ENCODE data around the gene TP53BP1.

Gene TP53BP1

DNA sequence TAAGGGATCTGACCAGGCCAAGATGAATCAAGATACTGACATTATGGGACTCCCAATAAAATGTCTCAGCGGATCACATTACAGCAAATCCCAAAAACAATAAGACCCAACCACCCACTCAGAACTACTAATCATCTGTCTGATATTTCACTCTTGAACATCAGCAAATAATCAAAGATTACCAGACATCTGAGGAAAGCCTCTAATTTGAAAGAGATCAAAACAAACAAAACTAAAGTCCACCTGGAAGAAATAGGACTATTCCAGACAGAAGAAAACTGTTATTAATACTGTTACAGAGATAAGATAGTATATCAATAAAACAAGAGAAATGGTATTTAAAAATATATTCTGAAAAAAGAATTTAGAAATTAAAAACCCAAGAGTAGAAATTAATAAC is 29.0 kb downstream of the TP53BP1 start:
- ChIA-PET POLR2A (ENCODE audit: low non-redundant PET) (no interaction called here), CTCF (no interaction called here)

DNA sequence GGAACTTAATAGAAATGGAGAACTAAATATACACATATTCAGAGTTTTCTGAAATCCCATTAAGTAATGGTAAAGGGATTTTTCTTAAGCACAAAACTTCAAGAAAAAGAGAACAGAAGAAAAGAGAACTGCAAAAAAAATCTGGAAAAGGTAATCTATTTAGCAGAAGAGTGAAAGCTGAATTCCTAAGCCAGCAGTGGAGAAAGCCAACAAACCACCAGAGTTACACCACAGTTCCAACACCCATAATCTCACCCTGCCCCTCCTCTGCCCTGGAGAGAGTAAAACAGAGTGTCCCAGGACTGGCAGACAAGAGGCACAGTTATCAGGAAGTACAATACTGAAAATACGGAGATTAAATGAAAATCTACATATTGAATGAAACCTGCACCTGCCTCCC is 29.4 kb downstream of the TP53BP1 start:
- ChIA-PET CTCF (no interaction called here), POLR2A (ENCODE audit: low non-redundant PET) (no interaction called here)
- DNase-seq (ENCODE audit: low spot score): no peak
- TF ChIP-seq, protein P1, sequence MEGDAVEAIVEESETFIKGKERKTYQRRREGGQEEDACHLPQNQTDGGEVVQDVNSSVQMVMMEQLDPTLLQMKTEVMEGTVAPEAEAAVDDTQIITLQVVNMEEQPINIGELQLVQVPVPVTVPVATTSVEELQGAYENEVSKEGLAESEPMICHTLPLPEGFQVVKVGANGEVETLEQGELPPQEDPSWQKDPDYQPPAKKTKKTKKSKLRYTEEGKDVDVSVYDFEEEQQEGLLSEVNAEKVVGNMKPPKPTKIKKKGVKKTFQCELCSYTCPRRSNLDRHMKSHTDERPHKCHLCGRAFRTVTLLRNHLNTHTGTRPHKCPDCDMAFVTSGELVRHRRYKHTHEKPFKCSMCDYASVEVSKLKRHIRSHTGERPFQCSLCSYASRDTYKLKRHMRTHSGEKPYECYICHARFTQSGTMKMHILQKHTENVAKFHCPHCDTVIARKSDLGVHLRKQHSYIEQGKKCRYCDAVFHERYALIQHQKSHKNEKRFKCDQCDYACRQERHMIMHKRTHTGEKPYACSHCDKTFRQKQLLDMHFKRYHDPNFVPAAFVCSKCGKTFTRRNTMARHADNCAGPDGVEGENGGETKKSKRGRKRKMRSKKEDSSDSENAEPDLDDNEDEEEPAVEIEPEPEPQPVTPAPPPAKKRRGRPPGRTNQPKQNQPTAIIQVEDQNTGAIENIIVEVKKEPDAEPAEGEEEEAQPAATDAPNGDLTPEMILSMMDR (conservative IDR thresholded peaks at IDR 0.05; ENCODE audit: low read depth): no peak
- H3K27ac ChIP-seq: no peak overlapping the region

More for the DNA sequence above, 29.0 kb downstream of the TP53BP1 start:
- TF ChIP-seq, protein P1 (conservative IDR thresholded peaks at IDR 0.05; ENCODE audit: low read depth): no peak
- H3K27ac ChIP-seq: no peak overlapping the region
- no peak for DNase-seq (ENCODE audit: low spot score)

DNA sequence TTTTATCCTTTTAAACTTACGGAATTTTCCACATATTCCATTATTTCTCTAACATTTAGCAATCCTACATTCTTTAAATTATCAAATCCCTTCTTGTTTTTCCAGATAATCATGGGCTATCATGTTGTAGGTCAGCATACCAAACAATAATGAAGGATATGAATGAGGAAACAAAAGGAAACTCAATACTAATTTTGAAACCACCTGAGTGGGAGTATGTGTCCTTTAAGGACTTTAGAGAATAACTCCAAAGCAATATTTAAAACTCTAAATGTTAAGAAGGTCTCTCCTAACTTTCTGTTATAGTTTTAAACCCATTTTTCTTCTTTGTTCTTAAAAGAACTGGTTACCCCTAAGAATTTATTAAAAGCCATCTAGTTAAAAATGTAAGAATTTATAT is 43.0 kb downstream of the TP53BP1 start:
- TF ChIP-seq, protein P1 (conservative IDR thresholded peaks at IDR 0.05; ENCODE audit: low read depth): no peak
- ChIA-PET CTCF (interaction anchor here (0.7 kb wide), 1 partner anchor 66 kb away, joined by 3 read pairs; no protein-coding TSS in a partner anchor), POLR2A (ENCODE audit: low non-redundant PET) (no interaction called here)
- H3K27ac ChIP-seq: no peak overlapping the region
- DNase-seq (ENCODE audit: low spot score): no peak

DNA sequence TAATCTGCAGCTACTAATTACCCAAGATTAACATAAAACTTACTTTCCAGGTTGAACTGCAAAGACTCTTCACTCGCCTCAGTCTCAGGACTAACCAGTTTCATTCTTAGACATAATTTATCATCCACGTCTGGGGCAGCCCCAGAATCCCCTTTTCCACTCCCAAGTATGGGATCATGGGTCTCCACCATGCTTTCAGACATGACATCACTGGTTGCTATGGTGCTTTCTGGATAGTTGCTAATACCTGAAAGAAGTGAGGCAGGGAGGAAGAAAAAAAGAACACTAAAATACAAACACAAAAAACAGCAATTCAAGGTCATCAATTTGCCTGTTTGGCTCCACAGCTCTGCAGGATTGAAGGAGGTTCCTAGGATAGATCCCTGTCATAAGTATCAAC is 46.6 kb downstream of the TP53BP1 start:
- H3K27ac ChIP-seq: no peak overlapping the region
- CTCF ChIA-PET: no interaction called here
- POLR2A ChIA-PET (ENCODE audit: low non-redundant PET): no interaction called here
- DNase-seq (ENCODE audit: low spot score): no peak
- TF ChIP-seq, protein P1 (conservative IDR thresholded peaks at IDR 0.05; ENCODE audit: low read depth): no peak

DNA sequence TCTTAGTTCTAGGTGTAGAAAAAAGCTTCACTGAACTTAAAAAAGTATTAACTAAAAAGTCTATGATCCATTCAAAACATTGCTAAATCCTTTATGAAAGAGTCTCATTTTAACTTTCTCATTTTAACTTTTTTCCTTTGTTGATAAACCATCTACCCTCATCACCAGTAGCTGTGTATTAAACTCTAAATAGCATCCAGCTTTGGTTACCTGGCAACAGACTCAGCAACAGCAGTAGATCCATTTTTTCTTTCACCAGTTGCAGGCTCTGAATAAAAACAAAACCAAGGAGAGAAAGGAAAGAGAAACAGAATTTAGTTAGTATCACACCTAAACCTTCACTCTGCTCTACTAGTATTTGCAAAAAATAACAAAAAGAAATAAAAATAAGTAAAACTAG is 51.6 kb downstream of the TP53BP1 start:
- TF ChIP-seq, protein P1 (conservative IDR thresholded peaks at IDR 0.05; ENCODE audit: low read depth): no peak
- peak overlapping the region; percentile 77 for H3K27ac ChIP-seq
- no peak for DNase-seq (ENCODE audit: low spot score)
- ChIA-PET CTCF (interaction anchor here (0.6 to 1.7 kb wide), 8 partner anchors 14 to 336 kb away, joined by 3 to 9 read pairs (median 4); partner anchors contain the start of gene ELL3), POLR2A (ENCODE audit: low non-redundant PET) (interaction anchor here (1.1 kb wide), 1 partner anchor 305 kb away, joined by 3 read pairs; the partner anchor contains the start of gene PDIA3)

DNA sequence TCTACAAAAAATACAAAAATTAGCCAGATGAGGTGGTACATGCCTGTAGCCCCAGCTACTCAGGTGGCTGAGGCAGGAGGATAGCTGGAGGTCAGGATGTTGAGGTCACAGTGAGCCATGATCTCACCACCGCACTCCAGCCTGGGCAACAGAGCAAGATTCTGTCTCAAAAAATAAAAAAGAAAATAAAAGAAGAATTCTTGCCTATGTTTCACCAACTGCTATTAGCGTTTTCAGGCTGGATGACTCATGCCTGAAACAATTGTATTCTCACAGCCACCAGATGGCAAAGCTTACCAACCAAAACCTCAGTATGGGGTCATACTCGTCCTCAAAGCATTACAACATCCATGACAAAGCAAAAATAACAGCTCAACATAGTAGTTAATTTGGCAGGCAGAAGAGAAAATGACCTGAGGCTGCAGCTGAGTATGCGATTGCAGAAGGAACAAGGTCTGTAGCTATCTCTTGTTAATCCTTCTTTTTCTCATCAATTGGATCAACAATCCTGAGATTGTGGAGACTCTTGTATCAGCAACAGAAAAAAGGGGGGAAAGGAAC is 52.2 kb downstream of the TP53BP1 start:
- ChIA-PET CTCF (interaction anchor here (0.5 to 1.7 kb wide), 10 partner anchors 14 to 344 kb away, joined by 3 to 9 read pairs (median 4); partner anchors contain the start of gene ELL3), POLR2A (ENCODE audit: low non-redundant PET) (interaction anchor here (0.7 to 1.1 kb wide), 2 partner anchors 70 to 306 kb away, joined by 3 to 5 read pairs; partner anchors contain the start of gene PDIA3)

More for the DNA sequence above, 52.2 kb downstream of the TP53BP1 start:
- peak overlapping the region; percentile 86 for H3K27ac ChIP-seq
- TF ChIP-seq, protein P1 (conservative IDR thresholded peaks at IDR 0.05; ENCODE audit: low read depth): peak; percentile 75
- peak; percentile 94 for DNase-seq (ENCODE audit: low spot score)
